Astrocyte (in vitro differentiated cells and primary cell): ENCODE measurements around the gene PLA2G4E.

Experiments
- CTCF ChIP-seq: IDR thresholded peaks from 2 replicates; pipeline ENCODE4 v1.5.1; 2011; ENCODE audit warnings: low read depth, mild to moderate bottlenecking, inconsistent platforms, low read length, moderate library complexity; ENCODE audit not compliant: insufficient read depth
- EZH2 ChIP-seq: IDR thresholded peaks from 2 replicates; pipeline ENCODE4 v1.6.1; 2012; ENCODE audit warnings: mild to moderate bottlenecking, low read length, inconsistent platforms; ENCODE audit not compliant: insufficient read depth

DNA sequence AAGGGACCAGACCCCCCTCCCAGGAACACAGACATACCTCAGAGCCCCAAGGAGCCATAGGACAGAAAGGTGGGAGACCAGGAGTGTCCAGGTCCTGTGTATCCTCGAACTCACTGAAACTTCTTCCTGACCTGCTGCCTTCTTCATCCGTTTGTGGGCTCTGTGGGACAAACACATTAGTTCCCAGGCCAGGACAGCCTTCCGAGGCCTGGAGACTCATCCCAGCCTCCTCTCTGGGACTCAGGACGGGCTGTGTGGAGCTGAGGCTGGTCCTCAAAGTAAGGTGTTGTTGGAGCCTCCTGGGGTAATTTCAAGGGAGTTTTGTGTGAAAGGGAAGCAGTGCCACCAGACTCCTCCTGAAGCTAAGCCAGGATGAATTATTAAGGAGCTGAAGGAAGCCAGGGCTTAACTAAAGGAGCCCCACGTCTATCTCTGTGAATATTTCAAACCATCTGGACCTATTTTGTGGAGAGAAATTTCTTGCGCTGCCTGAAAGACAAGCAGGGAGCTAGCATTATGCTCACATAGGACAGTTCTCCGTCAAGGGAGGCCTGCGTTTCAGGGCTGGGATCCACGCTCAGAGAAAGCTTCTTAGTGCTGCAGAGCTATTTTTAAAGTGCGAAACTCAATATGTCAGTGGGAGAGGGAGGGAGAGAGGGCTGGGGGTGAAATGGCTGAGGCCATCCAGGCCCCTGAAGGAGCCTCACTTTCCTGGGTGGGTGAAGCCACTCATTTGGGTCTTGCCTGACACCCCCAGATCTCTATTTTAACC is 29.8 kb upstream of the PLA2G4E start:
- TF ChIP-seq CTCF, result no peak
- no peak for TF ChIP-seq EZH2
